Adrenal gland (tissue), 5 donors: ENCODE data around the gene ZCCHC7.

Source experiments
- CTCF ChIP-seq, 6 experiments: fragments of 450-650 bp in 4 of 6; fragments of 200-600 bp in 2 of 6; sonication (generic) in 1 of 6; IDR thresholded peaks; 1 replicate in 5 of 6; 2 replicates in 1 of 6; pipeline versions ENCODE4 v1.5.1 to v1.8.0; 2016 to 2021; ENCODE audit warnings: antibody characterized with exemption in 6 of 6, mild to moderate bottlenecking in 2 of 6, moderate library complexity in 1 of 6
- POLR2A ChIP-seq, 2 donors: fragments of 450-650 bp; IDR thresholded peaks; one replicate each; pipeline ENCODE4 v1.6.1; 2017; ENCODE audit warnings: antibody characterized with exemption in 2 of 2, mild to moderate bottlenecking in 2 of 2, moderate library complexity in 1 of 2
- donor health status: DM: no; HTN: no; CAD: no.

GRCh38 chr9:37210737-37211523, 90.6 kb downstream of the ZCCHC7 start:
- no peak for TF ChIP-seq CTCF (IDR thresholded peaks at IDR 0.05)
- TF ChIP-seq POLR2A (IDR thresholded peaks at IDR 0.05), result no peak
